Measurements from ENCODE around the gene BCO1. TPM values are rescaled to one million over a fixed set of nuclear protein-coding genes. Genes with fewer than 3 reads are reported as not detected.

BCO1 gene
- polyA plus RNA-seq, 6 donors from 2014 or later, result not detected

GRCh38 chr16:81293909-81294802 lies 55.7 kb downstream of the BCO1 start:
- Mint-ChIP-seq H3K4me3 (no peak overlapping the region), H3K9me3 (peaks cover 0 to 1% (median 0%) of the 10 kb centered on the region in 7 donors), H3K27ac (no peak overlapping the region), H3K36me3 (no peaks in the 10 kb centered on the region), H3K4me1 (no peaks in the 10 kb centered on the region), H3K27me3 (peaks cover 9 to 33% (median 10%) of the 10 kb centered on the region in 3 donors)
- DNase-seq (no peak), ATAC-seq (ENCODE audit: low read depth in 2 of 2) (no peak)

GRCh38 chr16:81296631-81297030 lies 58.1 kb downstream of the BCO1 start:
- no peaks in the 10 kb centered on the region for H3K4me1 Mint-ChIP-seq
- peaks cover 9 to 27% (median 10%) of the 10 kb centered on the region in 3 donors for H3K27me3 Mint-ChIP-seq
- no peak overlapping the region for H3K27ac Mint-ChIP-seq
- H3K9me3 Mint-ChIP-seq, result peaks cover 0 to 1% (median 0%) of the 10 kb centered on the region in 7 donors
- no peak for DNase-seq
- ATAC-seq (ENCODE audit: low read depth in 2 of 2), result no peak
- no peak overlapping the region for H3K4me3 Mint-ChIP-seq
- no peaks in the 10 kb centered on the region for H3K36me3 Mint-ChIP-seq

- no peak for ATAC-seq (ENCODE audit: low read depth in 2 of 2)
- no peak for DNase-seq
- no peaks in the 10 kb centered on the region for H3K27me3 Mint-ChIP-seq
- no peaks in the 10 kb centered on the region for H3K9me3 Mint-ChIP-seq
- peaks cover 13 to 16% (median 14%) of the 10 kb centered on the region in 3 donors for H3K4me1 Mint-ChIP-seq
- no peaks in the 10 kb centered on the region for H3K36me3 Mint-ChIP-seq
- no peak overlapping the region for H3K27ac Mint-ChIP-seq
- H3K4me3 Mint-ChIP-seq, result no peak overlapping the region
Measured at GRCh38 chr16:81307770-81308169, 69.3 kb downstream of the BCO1 start.

GRCh38 chr16:81310045-81310644 lies 71.7 kb downstream of the BCO1 start:
- H3K4me1 Mint-ChIP-seq, result peaks cover 24 to 35% (median 30%) of the 10 kb centered on the region in 3 donors
- no peaks in the 10 kb centered on the region for H3K27me3 Mint-ChIP-seq
- no peaks in the 10 kb centered on the region for H3K36me3 Mint-ChIP-seq
- peak overlapping the region in 1 of 8 donors; percentile 41 for H3K4me3 Mint-ChIP-seq
- DNase-seq (no peak), ATAC-seq (ENCODE audit: low read depth in 2 of 2) (no peak)
- no peaks in the 10 kb centered on the region for H3K9me3 Mint-ChIP-seq
- H3K27ac Mint-ChIP-seq, result no peak overlapping the region

GRCh38 chr16:81311762-81312161 lies 73.3 kb downstream of the BCO1 start:
- no peak for DNase-seq
- no peak for ATAC-seq (ENCODE audit: low read depth in 2 of 2)
- no peaks in the 10 kb centered on the region for H3K9me3 Mint-ChIP-seq
- H3K27ac Mint-ChIP-seq, result peak overlapping the region in 2 of 6 donors; percentile 60 to 70
- no peaks in the 10 kb centered on the region for H3K36me3 Mint-ChIP-seq
- peaks cover 29 to 41% (median 37%) of the 10 kb centered on the region in 3 donors for H3K4me1 Mint-ChIP-seq
- H3K27me3 Mint-ChIP-seq, result no peaks in the 10 kb centered on the region
- peak overlapping the region in 2 of 8 donors; percentile 39 to 98 for H3K4me3 Mint-ChIP-seq

GRCh38 chr16:81313701-81314602 lies 75.5 kb downstream of the BCO1 start:
- Mint-ChIP-seq H3K4me3 (peak overlapping the region; percentile 90 to 100 (median 96)), H3K4me1 (peaks cover 24 to 38% (median 33%) of the 10 kb centered on the region in 3 donors), H3K9me3 (no peaks in the 10 kb centered on the region), H3K36me3 (no peaks in the 10 kb centered on the region), H3K27ac (peak overlapping the region; percentile 84 to 98 (median 96)), H3K27me3 (no peaks in the 10 kb centered on the region)
- ATAC-seq (ENCODE audit: low read depth in 2 of 2) (no peak), DNase-seq (no peak)

- Mint-ChIP-seq H3K36me3 (no peaks in the 10 kb centered on the region), H3K27me3 (no peaks in the 10 kb centered on the region), H3K27ac (peak within 1 kb of the TSS; percentile 84 to 98 (median 96)), H3K4me1 (peaks cover 24 to 35% (median 33%) of the 10 kb centered on the region in 3 donors), H3K4me3 (peak within 1 kb of the TSS; percentile 90 to 100 (median 96)), H3K9me3 (no peaks in the 10 kb centered on the region)
- ATAC-seq (ENCODE audit: low read depth in 2 of 2) (peak; percentile 92 to 93), DNase-seq (peak; percentile 91)
Measured at GRCh38 chr16:81314603-81315270, 76.2 kb downstream of the BCO1 start, which contains the start of gene GAN. TSS of gene GAN (plus strand) at chr16:81314962. CDS start at chr16:81315114, 152 bp downstream.

- H3K4me1 Mint-ChIP-seq, result peaks cover 24 to 35% (median 35%) of the 10 kb centered on the region in 3 donors
- peak; percentile 35 to 36 for ATAC-seq (ENCODE audit: low read depth in 2 of 2)
Measured at GRCh38 chr16:81315271-81316175, 77.0 kb downstream of the BCO1 start.

GRCh38 chr16:81316176-81316496 lies 77.6 kb downstream of the BCO1 start:
- Mint-ChIP-seq H3K4me3 (peak overlapping the region; percentile 78 to 98 (median 88)), H3K27me3 (no peaks in the 10 kb centered on the region), H3K27ac (peak overlapping the region in 5 of 6 donors; percentile 41 to 83 (median 56)), H3K4me1 (peaks cover 24 to 38% (median 35%) of the 10 kb centered on the region in 3 donors), H3K36me3 (no peaks in the 10 kb centered on the region), H3K9me3 (no peaks in the 10 kb centered on the region)
- DNase-seq (no peak), ATAC-seq (ENCODE audit: low read depth in 2 of 2) (no peak)

More at GRCh38 chr16:81315271-81316175, 77.0 kb downstream of the BCO1 start:
- H3K36me3 Mint-ChIP-seq, result no peaks in the 10 kb centered on the region
- peak overlapping the region in 5 of 6 donors; percentile 51 to 84 (median 83) for H3K27ac Mint-ChIP-seq
- peak; percentile 48 for DNase-seq
- H3K9me3 Mint-ChIP-seq, result no peaks in the 10 kb centered on the region
- H3K4me3 Mint-ChIP-seq, result peak overlapping the region; percentile 90 to 98 (median 94)
- H3K27me3 Mint-ChIP-seq, result no peaks in the 10 kb centered on the region

GRCh38 chr16:81318711-81319110 lies 80.2 kb downstream of the BCO1 start:
- Mint-ChIP-seq H3K4me1 (peaks cover 20 to 21% (median 20%) of the 10 kb centered on the region in 3 donors), H3K4me3 (no peak overlapping the region), H3K27me3 (no peaks in the 10 kb centered on the region), H3K9me3 (no peaks in the 10 kb centered on the region), H3K27ac (no peak overlapping the region), H3K36me3 (no peaks in the 10 kb centered on the region)
- no peak for ATAC-seq (ENCODE audit: low read depth in 2 of 2)
- DNase-seq, result no peak

GRCh38 chr16:81319221-81319912 lies 80.9 kb downstream of the BCO1 start:
- peak overlapping the region in 1 of 8 donors; percentile 10 for H3K4me3 Mint-ChIP-seq

More at GRCh38 chr16:81319221-81319912, 80.9 kb downstream of the BCO1 start:
- H3K9me3 Mint-ChIP-seq, result no peaks in the 10 kb centered on the region
- ATAC-seq (ENCODE audit: low read depth in 2 of 2) (no peak), DNase-seq (no peak)
- H3K36me3 Mint-ChIP-seq, result peaks cover 0 to 6% of the 10 kb centered on the region in 2 donors
- H3K27me3 Mint-ChIP-seq, result no peaks in the 10 kb centered on the region
- H3K27ac Mint-ChIP-seq, result peak overlapping the region in 1 of 6 donors; percentile 62
- peaks cover 17 to 18% (median 18%) of the 10 kb centered on the region in 3 donors for H3K4me1 Mint-ChIP-seq
